ENCODE results near the gene SLC2A13.
"Not testable (repeated sequence)": the region's sequence is repeated elsewhere in the genome, so short reads cannot be mapped to it uniquely, and the experiment has no call there.

The SLC2A13 gene

DNA sequence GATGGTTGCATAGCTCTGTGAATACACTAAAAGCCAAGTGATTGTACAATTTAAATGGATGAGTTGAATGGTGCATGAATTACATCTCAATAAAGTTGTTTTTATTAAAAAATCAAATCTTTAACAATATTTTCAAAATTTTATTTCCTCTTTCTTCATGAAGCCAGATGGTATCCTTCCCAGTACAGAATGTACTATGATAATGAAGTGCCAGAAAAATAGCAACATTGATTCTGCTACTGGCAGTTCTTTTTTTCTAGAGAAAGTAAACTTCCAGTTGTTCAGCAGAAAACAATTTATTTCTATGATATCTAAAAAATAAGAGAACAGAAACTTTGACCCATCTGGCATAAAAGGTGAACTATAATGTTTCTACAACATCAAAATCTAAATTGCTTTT is 61.5 kb downstream of the SLC2A13 start:
- no peaks in the 10 kb centered on the region for H3K36me3 ChIP-seq (ENCODE audit: insufficient read depth, low read length)
- H3K4me3 ChIP-seq = no peak overlapping the region
- H3K9ac ChIP-seq (ENCODE audit: insufficient read length) = no peak overlapping the region
- DNase-seq (ENCODE audit: low read depth, low spot score) = no peak
- no peaks in the 10 kb centered on the region for H3K9me3 ChIP-seq (ENCODE audit: low read depth, low read length)
- H3K27ac ChIP-seq = no peak overlapping the region
- no peak for TF ChIP-seq FOXP2 (optimal IDR thresholded peaks at IDR 0.05; ENCODE audit: control extremely low read depth, extremely low read length, insufficient read depth)
- TF ChIP-seq EZH2 (IDR thresholded peaks at IDR 0.05) = no peak
- no peak for TF ChIP-seq POLR2AphosphoS5 (IDR thresholded peaks at IDR 0.05; ENCODE audit: borderline replicate concordance, low read depth, low read length)

DNA sequence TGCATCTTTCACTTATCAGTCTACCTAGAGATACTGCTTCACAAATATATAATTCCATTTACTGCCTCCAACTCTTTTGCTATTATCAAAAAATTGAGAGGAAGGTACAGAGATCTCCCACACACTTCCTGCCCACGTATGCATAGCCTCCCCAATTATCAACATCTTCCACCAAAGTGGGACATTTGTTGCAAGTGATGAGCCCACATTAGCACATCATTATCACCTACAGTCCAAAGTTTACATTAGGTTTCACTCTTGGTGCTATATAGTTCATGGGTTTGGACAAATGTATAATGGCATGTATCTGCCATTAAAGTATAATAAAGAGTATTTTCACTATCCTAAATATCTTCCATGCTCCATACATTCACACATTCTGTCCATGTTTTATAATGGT is 66.3 kb downstream of the SLC2A13 start:
- no peak for TF ChIP-seq POLR2AphosphoS5 (IDR thresholded peaks at IDR 0.05; ENCODE audit: borderline replicate concordance, low read depth, low read length)
- TF ChIP-seq EZH2 (IDR thresholded peaks at IDR 0.05) = no peak
- no peak for TF ChIP-seq FOXP2 (optimal IDR thresholded peaks at IDR 0.05; ENCODE audit: control extremely low read depth, extremely low read length, insufficient read depth)
- Histone ChIP-seq H3K4me3 (no peak overlapping the region), H3K9me3 (ENCODE audit: low read depth, low read length) (no peaks in the 10 kb centered on the region), H3K27ac (no peak overlapping the region), H3K9ac (ENCODE audit: insufficient read length) (no peak overlapping the region), H3K36me3 (ENCODE audit: insufficient read depth, low read length) (no peaks in the 10 kb centered on the region)
- no peak for DNase-seq (ENCODE audit: low read depth, low spot score)

GRCh38 chr12:40038619-40039018 is 67.3 kb downstream of the SLC2A13 start:
- H3K36me3 ChIP-seq (ENCODE audit: insufficient read depth, low read length) = no peaks in the 10 kb centered on the region
- TF ChIP-seq POLR2AphosphoS5 (IDR thresholded peaks at IDR 0.05; ENCODE audit: borderline replicate concordance, low read depth, low read length) = no peak
- TF ChIP-seq FOXP2 (optimal IDR thresholded peaks at IDR 0.05; ENCODE audit: control extremely low read depth, extremely low read length, insufficient read depth) = no peak
- no peak for TF ChIP-seq EZH2 (IDR thresholded peaks at IDR 0.05)

DNA sequence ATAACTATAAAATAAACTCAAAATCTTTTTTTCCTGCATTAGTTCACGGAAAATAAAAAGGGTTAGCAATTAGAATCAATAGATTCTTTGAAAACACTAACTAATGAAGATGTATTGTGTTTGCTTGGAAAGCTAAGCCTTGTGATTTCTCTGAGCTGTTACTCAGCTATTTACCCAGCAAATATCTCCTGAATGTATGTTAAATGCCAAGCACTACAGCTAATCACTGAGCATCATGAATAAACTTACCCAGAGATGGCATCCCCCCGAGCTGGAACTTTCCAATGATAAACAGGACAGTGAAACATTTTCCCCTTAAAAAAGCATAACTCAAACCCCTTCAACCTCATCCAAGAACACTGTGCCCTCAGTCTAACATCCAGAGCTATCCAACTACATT is 71.2 kb downstream of the SLC2A13 start:
- no peaks in the 10 kb centered on the region for H3K9me3 ChIP-seq (ENCODE audit: low read depth, low read length)
- no peak for DNase-seq (ENCODE audit: low read depth, low spot score)
- no peak overlapping the region for H3K9ac ChIP-seq (ENCODE audit: insufficient read length)
- TF ChIP-seq POLR2AphosphoS5 (IDR thresholded peaks at IDR 0.05; ENCODE audit: borderline replicate concordance, low read depth, low read length) (no peak), EZH2 (IDR thresholded peaks at IDR 0.05) (no peak), FOXP2 (optimal IDR thresholded peaks at IDR 0.05; ENCODE audit: control extremely low read depth, extremely low read length, insufficient read depth) (no peak)
- H3K36me3 ChIP-seq (ENCODE audit: insufficient read depth, low read length) = no peaks in the 10 kb centered on the region
- H3K27ac ChIP-seq = no peak overlapping the region
- no peak overlapping the region for H3K4me3 ChIP-seq

More at GRCh38 chr12:40038619-40039018, 67.3 kb downstream of the SLC2A13 start:
- H3K9ac ChIP-seq (ENCODE audit: insufficient read length) = no peak overlapping the region
- no peak overlapping the region for H3K27ac ChIP-seq
- no peaks in the 10 kb centered on the region for H3K9me3 ChIP-seq (ENCODE audit: low read depth, low read length)
- no peak overlapping the region for H3K4me3 ChIP-seq
- DNase-seq (ENCODE audit: low read depth, low spot score) = no peak

DNA sequence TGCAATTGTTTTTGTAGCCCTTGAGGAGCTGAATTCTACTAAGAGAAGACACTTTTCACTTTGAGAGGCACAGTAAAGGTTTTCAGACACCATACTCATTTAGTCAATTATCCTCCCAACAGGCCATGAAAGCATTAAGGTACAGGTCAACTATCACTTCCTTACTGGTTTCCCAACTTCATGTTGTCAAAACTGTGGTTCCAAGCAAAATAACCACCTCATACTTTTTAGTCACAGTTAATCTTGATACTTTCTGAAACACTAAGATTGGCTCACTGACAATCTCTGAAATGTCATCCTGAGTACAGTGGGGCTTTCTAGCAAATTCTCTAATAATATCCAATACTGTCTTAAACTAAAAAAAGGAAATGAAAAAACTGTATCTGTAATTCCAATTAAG is 71.7 kb downstream of the SLC2A13 start:
- DNase-seq (ENCODE audit: low read depth, low spot score) = no peak
- H3K4me3 ChIP-seq = no peak overlapping the region
- TF ChIP-seq EZH2 (IDR thresholded peaks at IDR 0.05) = no peak
- TF ChIP-seq POLR2AphosphoS5 (IDR thresholded peaks at IDR 0.05; ENCODE audit: borderline replicate concordance, low read depth, low read length) = no peak
- TF ChIP-seq FOXP2 (optimal IDR thresholded peaks at IDR 0.05; ENCODE audit: control extremely low read depth, extremely low read length, insufficient read depth) = no peak
- no peak overlapping the region for H3K27ac ChIP-seq
- H3K36me3 ChIP-seq (ENCODE audit: insufficient read depth, low read length) = no peaks in the 10 kb centered on the region
- no peaks in the 10 kb centered on the region for H3K9me3 ChIP-seq (ENCODE audit: low read depth, low read length)
- no peak overlapping the region for H3K9ac ChIP-seq (ENCODE audit: insufficient read length)

DNA sequence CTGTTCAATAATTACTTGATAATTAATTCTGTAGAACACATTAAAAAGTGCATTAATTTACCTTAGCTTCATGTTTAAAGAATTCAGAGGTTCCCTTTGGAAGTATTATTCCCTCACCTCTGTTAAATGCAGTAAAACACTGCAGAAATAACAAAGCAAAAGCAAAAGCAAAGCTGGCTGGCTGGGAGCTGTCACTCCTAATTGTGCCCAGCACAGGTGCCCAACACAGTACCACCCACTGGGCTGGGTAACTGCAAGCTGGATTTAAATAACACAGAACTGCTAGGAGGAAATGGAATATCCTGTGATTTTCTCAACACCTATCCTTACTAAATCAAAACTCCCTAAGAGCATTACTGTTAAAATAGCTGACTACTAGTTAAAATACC is 72.6 kb downstream of the SLC2A13 start:
- Histone ChIP-seq H3K27ac (no peak overlapping the region), H3K36me3 (ENCODE audit: insufficient read depth, low read length) (no peaks in the 10 kb centered on the region), H3K4me3 (no peak overlapping the region), H3K9me3 (ENCODE audit: low read depth, low read length) (no peaks in the 10 kb centered on the region), H3K9ac (ENCODE audit: insufficient read length) (no peak overlapping the region)
- TF ChIP-seq EZH2 (IDR thresholded peaks at IDR 0.05) = no peak
- no peak for TF ChIP-seq FOXP2 (optimal IDR thresholded peaks at IDR 0.05; ENCODE audit: control extremely low read depth, extremely low read length, insufficient read depth)
- TF ChIP-seq POLR2AphosphoS5 (IDR thresholded peaks at IDR 0.05; ENCODE audit: borderline replicate concordance, low read depth, low read length) = no peak
- DNase-seq (ENCODE audit: low read depth, low spot score) = no peak

- H3K27ac ChIP-seq = no peak overlapping the region
- TF ChIP-seq FOXP2 (optimal IDR thresholded peaks at IDR 0.05; ENCODE audit: control extremely low read depth, extremely low read length, insufficient read depth) = no peak
- TF ChIP-seq EZH2 (IDR thresholded peaks at IDR 0.05) = no peak
- no peak for TF ChIP-seq POLR2AphosphoS5 (IDR thresholded peaks at IDR 0.05; ENCODE audit: borderline replicate concordance, low read depth, low read length)
- no peak overlapping the region for H3K9ac ChIP-seq (ENCODE audit: insufficient read length)
- no peak overlapping the region for H3K4me3 ChIP-seq
- H3K9me3 ChIP-seq (ENCODE audit: low read depth, low read length) = no peaks in the 10 kb centered on the region
- no peaks in the 10 kb centered on the region; the same call in 1 of the 2 replicates for H3K36me3 ChIP-seq (ENCODE audit: insufficient read depth, low read length)
- no peak for DNase-seq (ENCODE audit: low read depth, low spot score)
These were observed 73.2 kb downstream of the SLC2A13 start for GRCh38 chr12:40032433-40033241.

GRCh38 chr12:40031965-40032364 is 73.9 kb downstream of the SLC2A13 start:
- peaks cover 4% of the 10 kb centered on the region; the same call in 1 of the 2 replicates for H3K36me3 ChIP-seq (ENCODE audit: insufficient read depth, low read length)
- no peak overlapping the region for H3K4me3 ChIP-seq
- no peaks in the 10 kb centered on the region for H3K9me3 ChIP-seq (ENCODE audit: low read depth, low read length)
- no peak overlapping the region for H3K9ac ChIP-seq (ENCODE audit: insufficient read length)
- no peak overlapping the region for H3K27ac ChIP-seq
- no peak for DNase-seq (ENCODE audit: low read depth, low spot score)
- TF ChIP-seq EZH2 (IDR thresholded peaks at IDR 0.05) (no peak), FOXP2 (optimal IDR thresholded peaks at IDR 0.05; ENCODE audit: control extremely low read depth, extremely low read length, insufficient read depth) (no peak), POLR2AphosphoS5 (IDR thresholded peaks at IDR 0.05; ENCODE audit: borderline replicate concordance, low read depth, low read length) (no peak)

DNA sequence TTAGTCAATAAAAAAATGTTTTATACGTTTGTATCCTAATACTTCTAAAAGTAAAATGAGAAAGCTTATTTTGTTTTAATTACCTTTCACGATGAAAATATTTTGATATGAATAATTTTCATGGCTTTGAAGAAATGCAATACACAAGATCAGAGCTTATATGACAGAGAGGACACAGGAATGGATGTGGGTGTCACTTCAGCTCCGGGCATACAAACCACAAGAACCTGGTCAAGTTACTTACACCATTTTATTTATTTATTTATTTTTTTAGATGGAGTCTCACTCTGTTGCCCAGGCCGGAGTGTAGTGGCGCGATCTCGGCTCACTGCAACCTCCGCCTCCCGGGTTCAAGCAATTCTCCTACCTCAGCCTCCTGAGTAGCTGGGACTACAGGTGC is 74.9 kb downstream of the SLC2A13 start:
- not testable (repeated sequence) for H3K9ac ChIP-seq (ENCODE audit: insufficient read length); H3K4me3 ChIP-seq

More for the DNA sequence above, 74.9 kb downstream of the SLC2A13 start:
- H3K27ac ChIP-seq; H3K36me3 ChIP-seq (ENCODE audit: insufficient read depth, low read length); DNase-seq (ENCODE audit: low read depth, low spot score); H3K9me3 ChIP-seq (ENCODE audit: low read depth, low read length): not testable (repeated sequence)

All from SK-N-MC (cell line).